ENCODE results near the gene ARHGEF16.
A peak's percentile ranks its signal among the peaks of the same experiment; 100 is the strongest.

- TF ChIP-seq CTCF (IDR thresholded peaks at IDR 0.05) (peak; percentile 64), EZH2phosphoT487 (IDR thresholded peaks at IDR 0.05) (no peak), EZH2 (IDR thresholded peaks at IDR 0.05) (no peak)
Observed at GRCh38 chr1:3431266-3431665, 23.2 kb upstream of the ARHGEF16 start.
